Measurements from ENCODE around the gene CNBD2. TPM values are rescaled to one million over a fixed set of nuclear protein-coding genes. Genes with fewer than 3 reads are reported as not detected.
"Not testable (repeated sequence)": the region's sequence is repeated elsewhere in the genome, so short reads cannot be mapped to it uniquely, and the experiment has no call there.

CNBD2 gene
- total RNA-seq, 1 donor from 2014 or later, result 5.7 TPM

DNA sequence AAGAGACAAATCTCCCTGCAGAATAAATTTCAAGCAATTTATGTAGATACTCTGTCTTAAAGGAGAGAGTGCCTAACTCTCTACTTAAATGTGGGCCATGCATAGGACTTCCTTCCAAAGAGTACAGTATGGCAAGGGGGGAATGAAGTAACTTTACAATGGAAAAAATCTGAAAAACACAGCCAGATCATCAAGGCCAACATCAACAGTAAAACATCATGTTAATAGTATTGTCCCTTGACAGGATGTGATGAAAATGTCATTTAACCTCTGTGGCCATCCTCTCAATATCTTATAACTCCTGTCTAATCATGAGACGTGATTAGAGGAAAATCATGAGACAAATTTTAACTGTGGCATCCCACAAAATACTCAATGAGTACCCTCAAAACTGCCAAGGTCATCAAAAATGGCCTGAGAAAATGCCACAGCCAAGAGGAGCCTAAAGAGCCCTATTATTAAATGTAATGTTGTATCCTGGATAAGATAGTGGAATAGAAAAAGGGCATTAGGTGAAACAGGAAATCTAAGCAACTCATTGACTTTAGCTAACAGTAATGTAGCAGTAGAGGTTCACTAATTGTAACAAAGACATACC is 47.5 kb downstream of the CNBD2 start:
- no peak overlapping the region for H3K27ac Mint-ChIP-seq
- H3K36me3 Mint-ChIP-seq, result no peaks in the 10 kb centered on the region
- peaks cover 10% of the 10 kb centered on the region for H3K4me1 Mint-ChIP-seq (ENCODE audit: unreplicated experiment)
- H3K4me3 Mint-ChIP-seq, result no peak overlapping the region
- TF ChIP-seq CTCF (conservative IDR thresholded peaks at IDR 0.05), result no peak
- no peaks in the 10 kb centered on the region for H3K27me3 Mint-ChIP-seq
- no peaks in the 10 kb centered on the region for H3K9me3 Mint-ChIP-seq
- no peak for DNase-seq (ENCODE audit: extremely low spot score, unreplicated experiment)

GRCh38 chr20:36017048-36017951 is 48.9 kb downstream of the CNBD2 start:
- Mint-ChIP-seq H3K4me1 (ENCODE audit: unreplicated experiment) (peaks cover 10% of the 10 kb centered on the region), H3K36me3 (no peaks in the 10 kb centered on the region), H3K9me3 (no peaks in the 10 kb centered on the region), H3K4me3 (no peak overlapping the region), H3K27ac (peak overlapping the region; percentile 32), H3K27me3 (no peaks in the 10 kb centered on the region)
- no peak for DNase-seq (ENCODE audit: extremely low spot score, unreplicated experiment)
- no peak for TF ChIP-seq CTCF (conservative IDR thresholded peaks at IDR 0.05)

GRCh38 chr20:36018208-36018988 is 50.0 kb downstream of the CNBD2 start:
- H3K4me3 Mint-ChIP-seq, result no peak overlapping the region
- peaks cover 10% of the 10 kb centered on the region for H3K4me1 Mint-ChIP-seq (ENCODE audit: unreplicated experiment)
- no peak overlapping the region for H3K27ac Mint-ChIP-seq
- no peak for DNase-seq (ENCODE audit: extremely low spot score, unreplicated experiment)
- TF ChIP-seq CTCF (conservative IDR thresholded peaks at IDR 0.05), result no peak
- H3K9me3 Mint-ChIP-seq, result no peaks in the 10 kb centered on the region
- H3K36me3 Mint-ChIP-seq, result no peaks in the 10 kb centered on the region
- no peaks in the 10 kb centered on the region for H3K27me3 Mint-ChIP-seq

DNA sequence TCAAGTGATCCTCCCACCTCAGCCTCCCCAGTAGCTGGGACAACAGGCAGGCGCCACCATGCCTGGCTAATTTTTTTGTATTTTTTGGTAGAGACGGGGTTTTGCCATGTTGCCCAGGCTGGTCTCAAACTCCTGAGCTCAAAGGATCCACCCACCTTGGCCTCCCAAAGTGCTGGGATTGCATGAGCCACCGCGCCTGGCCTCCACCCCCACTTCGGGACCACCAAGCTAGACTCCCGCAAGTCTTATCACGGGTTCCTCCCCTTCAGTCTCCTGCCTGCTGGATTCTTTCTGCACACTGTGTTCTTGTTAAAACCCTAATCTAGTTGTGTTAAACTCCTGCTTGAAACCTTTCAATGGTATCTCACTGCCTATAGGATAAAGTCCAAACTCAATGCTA is 57.7 kb downstream of the CNBD2 start:
- not testable (repeated sequence) for H3K9me3 Mint-ChIP-seq; H3K4me3 Mint-ChIP-seq; H3K27me3 Mint-ChIP-seq; DNase-seq (ENCODE audit: extremely low spot score, unreplicated experiment); H3K4me1 Mint-ChIP-seq (ENCODE audit: unreplicated experiment); H3K27ac Mint-ChIP-seq; H3K36me3 Mint-ChIP-seq

- no peak for DNase-seq (ENCODE audit: extremely low spot score, unreplicated experiment)
Measured at GRCh38 chr20:36028106-36028808, 59.9 kb downstream of the CNBD2 start.

More at GRCh38 chr20:36028106-36028808, 59.9 kb downstream of the CNBD2 start:
- Mint-ChIP-seq H3K27me3 (peaks cover 5% of the 10 kb centered on the region), H3K36me3 (no peaks in the 10 kb centered on the region), H3K27ac (peak overlapping the region; percentile 66), H3K4me3 (no peak overlapping the region), H3K4me1 (ENCODE audit: unreplicated experiment) (no peaks in the 10 kb centered on the region), H3K9me3 (no peaks in the 10 kb centered on the region)
- no peak for TF ChIP-seq CTCF (conservative IDR thresholded peaks at IDR 0.05)

All from type B pancreatic cell (in vitro differentiated cells).